GM12878 (cell line): ENCODE results near the gene ATP6V0E1. TPM values are rescaled to one million over a fixed set of nuclear protein-coding genes. Genes with fewer than 3 reads are reported as not detected.

Experiments used
- ASH2L ChIP-seq: fragments of 300-600, 200-600 bp; sonication (generic); IDR thresholded peaks from 2 replicates; pipeline ENCODE4 v1.6.1; 2017; ENCODE audit warnings: low read depth, mild to moderate bottlenecking, borderline replicate concordance
- BACH1 ChIP-seq: fragments of 450-650 bp; IDR thresholded peaks from 2 replicates; pipeline ENCODE4 v1.6.1; 2017; ENCODE audit warnings: mild to moderate bottlenecking, borderline replicate concordance
- CEBPB ChIP-seq, 2 experiments: fragments of 150-350 bp in 1 of 2; IDR thresholded peaks; 2 replicates each; pipeline ENCODE4 v1.6.1; 2012 to 2014; ENCODE audit warnings: low read depth in 2 of 2, low read length in 2 of 2, borderline replicate concordance in 1 of 2, inconsistent platforms in 1 of 2
- CREM ChIP-seq: IDR thresholded peaks from 2 replicates; pipeline ENCODE4 v1.6.1; 2014; ENCODE audit warnings: antibody characterized with exemption, low read depth
- DPF2 ChIP-seq: fragments of 450-650 bp; IDR thresholded peaks from 2 replicates; pipeline ENCODE4 v1.6.1; 2017; ENCODE audit warnings: mild to moderate bottlenecking
- JUND ChIP-seq: IDR thresholded peaks from 2 replicates; pipeline ENCODE4 v1.6.1; 2012; ENCODE audit warnings: low read depth, mild to moderate bottlenecking, low read length, improper control_type of control experiment, moderate library complexity
- MYB ChIP-seq: fragments of 150-350 bp; IDR thresholded peaks from 2 replicates; pipeline ENCODE4 v1.6.1; 2014; ENCODE audit warnings: mild to moderate bottlenecking, low read depth, low read length, borderline replicate concordance
- NR2C1 ChIP-seq: fragments of 450-650 bp; IDR thresholded peaks from 2 replicates; pipeline ENCODE4 v1.6.1; 2017; ENCODE audit warnings: antibody characterized with exemption, mild to moderate bottlenecking, moderate library complexity
- POU2F2 ChIP-seq: IDR thresholded peaks from 3 replicates; pipeline ENCODE4 v1.6.1; 2011; ENCODE audit warnings: low read depth, mild to moderate bottlenecking, low read length, borderline replicate concordance
- RAD21 ChIP-seq: IDR thresholded peaks from 2 replicates; pipeline ENCODE4 v1.6.1; 2011; ENCODE audit warnings: mild to moderate bottlenecking, low read depth, low read length, moderate library complexity; ENCODE audit not compliant: insufficient read depth
- RAD51 ChIP-seq: fragments of 450-650 bp; IDR thresholded peaks from 2 replicates; pipeline ENCODE4 v1.6.1; 2016; ENCODE audit warnings: moderate library complexity, mild to moderate bottlenecking, inconsistent platforms
- SMAD1 ChIP-seq: fragments of 450-650 bp; IDR thresholded peaks from 2 replicates; pipeline ENCODE4 v1.6.1; 2018; ENCODE audit warnings: mild to moderate bottlenecking, low read depth; ENCODE audit not compliant: partially characterized antibody
- SREBF2 ChIP-seq: IDR thresholded peaks from 2 replicates; pipeline ENCODE4 v1.6.1; 2012; ENCODE audit warnings: mild to moderate bottlenecking, low read length
- ZNF24 ChIP-seq: fragments of 450-650 bp; IDR thresholded peaks from 2 replicates; pipeline ENCODE4 v1.6.1; 2017; ENCODE audit warnings: antibody characterized with exemption, mild to moderate bottlenecking
- polyA plus RNA-seq, 11 experiments: library from polyadenylated mRNA; depleted of rRNA in 4 of 11; unstranded in 6 of 11; stranded (reverse) in 5 of 11; fragments of >200 nt; fragmentation: Nextera tagmentation in 4 of 11; fragmentation: Illumina TruSeq in 1 of 11; extraction: Ambion mirVana in 4 of 11; extraction: Trizol in 1 of 11; gene quantifications; 1 replicate in 1 of 11; 2 replicates in 10 of 11; pipeline versions ENCODE4 v1.2.1 to v1.2.3, GENCODE V29; 2011 to 2016; ENCODE audit warnings: inconsistent platforms in 2 of 11, missing spikeins in 2 of 11, low read depth in 1 of 11
- total RNA-seq, 4 experiments: library from RNA; depleted of rRNA in 3 of 4; stranded (reverse); fragments of >200 nt in 3 of 4; fragmentation: Illumina TruSeq in 1 of 4; extraction: Trizol in 1 of 4; gene quantifications; 2 replicates each; pipeline versions ENCODE4 v1.2.1 to v1.2.3, GENCODE V29; 2013 to 2021
- TF ChIP-seq, protein P1 (sequence below): IDR thresholded peaks from 2 replicates; pipeline ENCODE4 v1.6.1; 2012; ENCODE audit warnings: improper control_type of control experiment, low read depth, low read length; ENCODE audit not compliant: insufficient replicate concordance
- TF ChIP-seq, protein P2 (sequence below): fragments of 150-350 bp; IDR thresholded peaks from 2 replicates; pipeline ENCODE4 v1.6.1; 2016; ENCODE audit warnings: low read depth, low read length
- TF ChIP-seq, protein P3 (sequence below): IDR thresholded peaks from 2 replicates; pipeline ENCODE4 v1.6.1; 2011; ENCODE audit warnings: low read depth, low read length, improper control_type of control experiment, borderline replicate concordance
- TF ChIP-seq, protein P4 (sequence below): fragments of 450-650 bp; IDR thresholded peaks from 2 replicates; pipeline ENCODE4 v1.6.1; 2017; ENCODE audit warnings: borderline replicate concordance

ATP6V0E1 gene
- total and polyA plus RNA-seq, 10 of the 15 experiments (the other 5 are each of a cell fraction or from before 2014, with no cell fraction given) = 143 to 787 (median 306) TPM

DNA sequence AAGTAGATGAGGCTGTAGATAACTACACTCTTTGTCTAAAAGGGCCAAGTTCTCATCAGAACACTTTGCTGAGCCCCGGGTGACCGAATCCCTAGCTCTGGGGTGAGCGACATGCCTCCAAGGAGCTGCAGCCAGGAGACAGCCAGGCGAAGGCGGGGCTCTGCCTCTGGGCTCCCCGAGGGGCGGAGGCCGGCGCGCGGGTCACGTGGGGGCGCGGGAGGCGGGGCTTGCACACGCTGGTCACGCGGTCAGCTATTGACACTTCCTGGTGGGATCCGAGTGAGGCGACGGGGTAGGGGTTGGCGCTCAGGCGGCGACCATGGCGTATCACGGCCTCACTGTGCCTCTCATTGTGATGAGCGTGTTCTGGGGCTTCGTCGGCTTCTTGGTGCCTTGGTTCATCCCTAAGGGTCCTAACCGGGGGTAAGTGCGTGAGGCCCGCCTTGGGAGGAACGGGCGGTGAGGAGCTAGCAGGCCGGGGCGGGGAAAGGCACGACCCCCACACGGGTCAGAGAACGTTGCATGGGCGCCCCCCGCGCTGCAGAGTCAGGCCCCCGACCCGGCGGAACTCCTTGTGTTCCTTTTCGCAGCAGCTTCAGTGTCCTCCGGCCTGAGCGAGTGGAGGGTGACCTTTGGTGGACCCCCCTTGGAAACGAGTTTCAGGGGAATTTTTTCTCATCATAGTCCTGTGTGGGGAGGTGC lies at the start of gene ATP6V0E1 (continued):
- TF ChIP-seq, protein P1, sequence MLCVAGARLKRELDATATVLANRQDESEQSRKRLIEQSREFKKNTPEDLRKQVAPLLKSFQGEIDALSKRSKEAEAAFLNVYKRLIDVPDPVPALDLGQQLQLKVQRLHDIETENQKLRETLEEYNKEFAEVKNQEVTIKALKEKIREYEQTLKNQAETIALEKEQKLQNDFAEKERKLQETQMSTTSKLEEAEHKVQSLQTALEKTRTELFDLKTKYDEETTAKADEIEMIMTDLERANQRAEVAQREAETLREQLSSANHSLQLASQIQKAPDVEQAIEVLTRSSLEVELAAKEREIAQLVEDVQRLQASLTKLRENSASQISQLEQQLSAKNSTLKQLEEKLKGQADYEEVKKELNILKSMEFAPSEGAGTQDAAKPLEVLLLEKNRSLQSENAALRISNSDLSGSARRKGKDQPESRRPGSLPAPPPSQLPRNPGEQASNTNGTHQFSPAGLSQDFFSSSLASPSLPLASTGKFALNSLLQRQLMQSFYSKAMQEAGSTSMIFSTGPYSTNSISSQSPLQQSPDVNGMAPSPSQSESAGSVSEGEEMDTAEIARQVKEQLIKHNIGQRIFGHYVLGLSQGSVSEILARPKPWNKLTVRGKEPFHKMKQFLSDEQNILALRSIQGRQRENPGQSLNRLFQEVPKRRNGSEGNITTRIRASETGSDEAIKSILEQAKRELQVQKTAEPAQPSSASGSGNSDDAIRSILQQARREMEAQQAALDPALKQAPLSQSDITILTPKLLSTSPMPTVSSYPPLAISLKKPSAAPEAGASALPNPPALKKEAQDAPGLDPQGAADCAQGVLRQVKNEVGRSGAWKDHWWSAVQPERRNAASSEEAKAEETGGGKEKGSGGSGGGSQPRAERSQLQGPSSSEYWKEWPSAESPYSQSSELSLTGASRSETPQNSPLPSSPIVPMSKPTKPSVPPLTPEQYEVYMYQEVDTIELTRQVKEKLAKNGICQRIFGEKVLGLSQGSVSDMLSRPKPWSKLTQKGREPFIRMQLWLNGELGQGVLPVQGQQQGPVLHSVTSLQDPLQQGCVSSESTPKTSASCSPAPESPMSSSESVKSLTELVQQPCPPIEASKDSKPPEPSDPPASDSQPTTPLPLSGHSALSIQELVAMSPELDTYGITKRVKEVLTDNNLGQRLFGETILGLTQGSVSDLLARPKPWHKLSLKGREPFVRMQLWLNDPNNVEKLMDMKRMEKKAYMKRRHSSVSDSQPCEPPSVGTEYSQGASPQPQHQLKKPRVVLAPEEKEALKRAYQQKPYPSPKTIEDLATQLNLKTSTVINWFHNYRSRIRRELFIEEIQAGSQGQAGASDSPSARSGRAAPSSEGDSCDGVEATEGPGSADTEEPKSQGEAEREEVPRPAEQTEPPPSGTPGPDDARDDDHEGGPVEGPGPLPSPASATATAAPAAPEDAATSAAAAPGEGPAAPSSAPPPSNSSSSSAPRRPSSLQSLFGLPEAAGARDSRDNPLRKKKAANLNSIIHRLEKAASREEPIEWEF = no peak
- TF ChIP-seq ZNF24 (no peak), MYB (0 out of 2 replicates have a peak, but pooled peaks have one; percentile 11), DPF2 (0 out of 2 replicates have a peak, but pooled peaks have one; percentile 49), BACH1 (peak; percentile 54; the same call in 1 of the 2 replicates), SMAD1 (no peak), RAD21 (no peak), SREBF2 (no peak), NR2C1 (no peak), JUND (no peak), POU2F2 (peak; percentile 59; the same call in 1 of the 3 replicates), RAD51 (peak; percentile 97), ASH2L (no peak), CEBPB (IDR thresholded peaks at IDR 0.05; ENCODE audit: borderline replicate concordance in 1 of 2, low read depth in 2 of 2, low read length in 2 of 2) (no peak), CREM (0 out of 2 replicates have a peak, but pooled peaks have one; percentile 35)
- TF ChIP-seq, protein P2, sequence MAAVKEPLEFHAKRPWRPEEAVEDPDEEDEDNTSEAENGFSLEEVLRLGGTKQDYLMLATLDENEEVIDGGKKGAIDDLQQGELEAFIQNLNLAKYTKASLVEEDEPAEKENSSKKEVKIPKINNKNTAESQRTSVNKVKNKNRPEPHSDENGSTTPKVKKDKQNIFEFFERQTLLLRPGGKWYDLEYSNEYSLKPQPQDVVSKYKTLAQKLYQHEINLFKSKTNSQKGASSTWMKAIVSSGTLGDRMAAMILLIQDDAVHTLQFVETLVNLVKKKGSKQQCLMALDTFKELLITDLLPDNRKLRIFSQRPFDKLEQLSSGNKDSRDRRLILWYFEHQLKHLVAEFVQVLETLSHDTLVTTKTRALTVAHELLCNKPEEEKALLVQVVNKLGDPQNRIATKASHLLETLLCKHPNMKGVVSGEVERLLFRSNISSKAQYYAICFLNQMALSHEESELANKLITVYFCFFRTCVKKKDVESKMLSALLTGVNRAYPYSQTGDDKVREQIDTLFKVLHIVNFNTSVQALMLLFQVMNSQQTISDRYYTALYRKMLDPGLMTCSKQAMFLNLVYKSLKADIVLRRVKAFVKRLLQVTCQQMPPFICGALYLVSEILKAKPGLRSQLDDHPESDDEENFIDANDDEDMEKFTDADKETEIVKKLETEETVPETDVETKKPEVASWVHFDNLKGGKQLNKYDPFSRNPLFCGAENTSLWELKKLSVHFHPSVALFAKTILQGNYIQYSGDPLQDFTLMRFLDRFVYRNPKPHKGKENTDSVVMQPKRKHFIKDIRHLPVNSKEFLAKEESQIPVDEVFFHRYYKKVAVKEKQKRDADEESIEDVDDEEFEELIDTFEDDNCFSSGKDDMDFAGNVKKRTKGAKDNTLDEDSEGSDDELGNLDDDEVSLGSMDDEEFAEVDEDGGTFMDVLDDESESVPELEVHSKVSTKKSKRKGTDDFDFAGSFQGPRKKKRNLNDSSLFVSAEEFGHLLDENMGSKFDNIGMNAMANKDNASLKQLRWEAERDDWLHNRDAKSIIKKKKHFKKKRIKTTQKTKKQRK = no peak
- TF ChIP-seq, protein P3, sequence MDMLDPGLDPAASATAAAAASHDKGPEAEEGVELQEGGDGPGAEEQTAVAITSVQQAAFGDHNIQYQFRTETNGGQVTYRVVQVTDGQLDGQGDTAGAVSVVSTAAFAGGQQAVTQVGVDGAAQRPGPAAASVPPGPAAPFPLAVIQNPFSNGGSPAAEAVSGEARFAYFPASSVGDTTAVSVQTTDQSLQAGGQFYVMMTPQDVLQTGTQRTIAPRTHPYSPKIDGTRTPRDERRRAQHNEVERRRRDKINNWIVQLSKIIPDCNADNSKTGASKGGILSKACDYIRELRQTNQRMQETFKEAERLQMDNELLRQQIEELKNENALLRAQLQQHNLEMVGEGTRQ = peak; percentile 96
- TF ChIP-seq, protein P4, sequence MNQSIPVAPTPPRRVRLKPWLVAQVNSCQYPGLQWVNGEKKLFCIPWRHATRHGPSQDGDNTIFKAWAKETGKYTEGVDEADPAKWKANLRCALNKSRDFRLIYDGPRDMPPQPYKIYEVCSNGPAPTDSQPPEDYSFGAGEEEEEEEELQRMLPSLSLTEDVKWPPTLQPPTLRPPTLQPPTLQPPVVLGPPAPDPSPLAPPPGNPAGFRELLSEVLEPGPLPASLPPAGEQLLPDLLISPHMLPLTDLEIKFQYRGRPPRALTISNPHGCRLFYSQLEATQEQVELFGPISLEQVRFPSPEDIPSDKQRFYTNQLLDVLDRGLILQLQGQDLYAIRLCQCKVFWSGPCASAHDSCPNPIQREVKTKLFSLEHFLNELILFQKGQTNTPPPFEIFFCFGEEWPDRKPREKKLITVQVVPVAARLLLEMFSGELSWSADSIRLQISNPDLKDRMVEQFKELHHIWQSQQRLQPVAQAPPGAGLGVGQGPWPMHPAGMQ = no peak
